ENCODE results near the gene NARS2.
"Not testable (repeated sequence)": the region's sequence is repeated elsewhere in the genome, so short reads cannot be mapped to it uniquely, and the experiment has no call there.

NARS2 gene

DNA sequence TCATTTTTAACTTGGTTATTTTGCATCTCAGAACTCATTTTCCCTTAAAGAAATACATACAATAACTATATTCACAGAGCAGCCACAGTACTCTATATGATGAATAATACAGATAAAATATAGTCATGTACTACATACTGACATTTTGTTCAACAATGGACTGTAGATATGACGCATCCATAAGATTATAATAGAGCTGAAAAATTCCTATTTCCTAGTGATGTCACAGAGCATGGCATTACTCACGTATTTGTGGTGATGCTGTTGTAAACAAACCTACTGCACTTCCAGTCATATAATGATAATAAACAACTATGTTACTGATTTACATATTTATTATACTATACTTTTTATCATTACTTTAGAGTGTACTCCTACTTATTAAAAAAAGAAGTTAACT lies 38.7 kb downstream of the NARS2 start:
- Mint-ChIP-seq H3K36me3 (peaks cover 21% of the 10 kb centered on the region), H3K27me3 (no peaks in the 10 kb centered on the region), H3K4me3 (no peak overlapping the region), H3K4me1 (no peaks in the 10 kb centered on the region), H3K9me3 (no peaks in the 10 kb centered on the region), H3K27ac (no peak overlapping the region)

DNA sequence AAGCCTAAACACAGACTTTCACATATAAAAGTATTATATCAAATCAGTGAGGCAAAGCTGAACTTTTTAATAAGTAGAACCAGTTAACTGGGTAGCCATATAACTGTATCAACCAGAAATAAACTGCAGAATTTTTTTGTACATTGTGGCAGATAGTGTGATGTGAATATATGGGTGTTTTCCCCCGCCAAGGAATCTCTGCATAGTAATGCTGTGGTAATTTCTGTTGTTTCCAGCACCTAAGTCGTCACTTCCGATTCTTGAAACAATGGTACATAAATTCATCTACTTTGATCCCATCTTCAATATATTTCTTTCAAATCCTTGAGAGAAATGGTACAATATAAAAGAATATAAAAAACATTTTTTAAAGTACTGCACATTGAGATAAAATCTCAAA lies 39.6 kb downstream of the NARS2 start:
- Mint-ChIP-seq H3K27me3 (no peaks in the 10 kb centered on the region), H3K4me3 (no peak overlapping the region), H3K9me3 (no peaks in the 10 kb centered on the region), H3K27ac (no peak overlapping the region), H3K4me1 (no peaks in the 10 kb centered on the region), H3K36me3 (peaks cover 19% of the 10 kb centered on the region)

- Mint-ChIP-seq H3K4me1 (no peaks in the 10 kb centered on the region), H3K27ac (peak overlapping the region; percentile 35), H3K4me3 (no peak overlapping the region), H3K9me3 (no peaks in the 10 kb centered on the region), H3K36me3 (peaks cover 13% of the 10 kb centered on the region), H3K27me3 (no peaks in the 10 kb centered on the region)
Observed at GRCh38 chr11:78533399-78533798, 41.3 kb downstream of the NARS2 start.

DNA sequence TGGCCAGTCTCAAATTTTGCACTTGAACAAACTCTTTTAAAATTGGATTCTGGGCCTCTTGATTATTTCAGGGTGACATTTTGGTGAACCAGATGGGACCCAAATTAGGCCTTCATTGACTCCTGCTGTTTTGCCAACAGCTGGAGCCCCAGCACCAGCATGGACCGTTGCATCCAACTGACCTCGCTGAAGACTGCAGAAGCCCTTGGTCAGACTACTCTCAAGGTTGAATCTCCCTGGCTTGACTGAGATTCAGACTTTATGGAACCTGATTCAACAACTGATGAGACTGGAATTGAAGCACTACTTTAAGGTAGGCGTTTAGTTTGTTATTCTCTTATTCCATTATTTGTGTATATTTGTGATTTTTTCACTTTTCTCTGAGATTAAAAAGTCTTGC lies 41.7 kb downstream of the NARS2 start:
- Mint-ChIP-seq H3K4me1 (no peaks in the 10 kb centered on the region), H3K36me3 (peaks cover 10% of the 10 kb centered on the region), H3K9me3 (no peaks in the 10 kb centered on the region), H3K4me3 (no peak overlapping the region), H3K27ac (peak overlapping the region; percentile 35), H3K27me3 (no peaks in the 10 kb centered on the region)

- no peak overlapping the region for H3K4me3 Mint-ChIP-seq
- peaks cover 17% of the 10 kb centered on the region for H3K36me3 Mint-ChIP-seq
- no peaks in the 10 kb centered on the region for H3K4me1 Mint-ChIP-seq
- H3K27ac Mint-ChIP-seq, result no peak overlapping the region
- no peaks in the 10 kb centered on the region for H3K9me3 Mint-ChIP-seq
- H3K27me3 Mint-ChIP-seq, result no peaks in the 10 kb centered on the region
Observed at GRCh38 chr11:78526497-78527146, 48.0 kb downstream of the NARS2 start.

DNA sequence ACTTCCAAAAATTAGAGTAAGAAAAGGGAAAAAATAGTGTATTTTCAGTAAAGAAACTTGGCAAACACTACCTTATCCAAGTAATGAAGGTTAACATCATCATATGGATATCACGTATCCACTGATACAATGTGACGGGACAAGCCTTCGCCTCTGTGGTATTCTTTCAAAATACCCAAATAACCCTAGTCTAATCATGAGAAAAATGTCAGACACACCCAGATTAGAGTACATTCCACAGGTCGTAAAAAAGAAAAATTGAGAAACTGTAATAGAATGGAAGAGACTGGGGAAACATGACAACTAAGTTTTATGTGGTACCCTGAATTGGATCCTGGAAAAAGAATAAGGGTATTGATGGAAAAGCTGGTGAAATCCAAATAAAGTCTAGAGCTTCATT lies 48.9 kb downstream of the NARS2 start:
- H3K36me3 Mint-ChIP-seq, result peaks cover 17% of the 10 kb centered on the region
- no peaks in the 10 kb centered on the region for H3K9me3 Mint-ChIP-seq
- no peak overlapping the region for H3K27ac Mint-ChIP-seq
- no peak overlapping the region for H3K4me3 Mint-ChIP-seq
- H3K27me3 Mint-ChIP-seq, result no peaks in the 10 kb centered on the region
- no peaks in the 10 kb centered on the region for H3K4me1 Mint-ChIP-seq

- Mint-ChIP-seq H3K27me3 (no peaks in the 10 kb centered on the region), H3K36me3 (peaks cover 20% of the 10 kb centered on the region), H3K4me1 (no peaks in the 10 kb centered on the region), H3K27ac (no peak overlapping the region), H3K4me3 (no peak overlapping the region), H3K9me3 (no peaks in the 10 kb centered on the region)
Observed at GRCh38 chr11:78520230-78520629, 54.4 kb downstream of the NARS2 start.

- H3K36me3 Mint-ChIP-seq, result peaks cover 27% of the 10 kb centered on the region
- no peak overlapping the region for H3K4me3 Mint-ChIP-seq
- no peaks in the 10 kb centered on the region for H3K27me3 Mint-ChIP-seq
- H3K9me3 Mint-ChIP-seq, result no peaks in the 10 kb centered on the region
- H3K4me1 Mint-ChIP-seq, result no peaks in the 10 kb centered on the region
- no peak overlapping the region for H3K27ac Mint-ChIP-seq
Observed at GRCh38 chr11:78516281-78516680, 58.4 kb downstream of the NARS2 start.

DNA sequence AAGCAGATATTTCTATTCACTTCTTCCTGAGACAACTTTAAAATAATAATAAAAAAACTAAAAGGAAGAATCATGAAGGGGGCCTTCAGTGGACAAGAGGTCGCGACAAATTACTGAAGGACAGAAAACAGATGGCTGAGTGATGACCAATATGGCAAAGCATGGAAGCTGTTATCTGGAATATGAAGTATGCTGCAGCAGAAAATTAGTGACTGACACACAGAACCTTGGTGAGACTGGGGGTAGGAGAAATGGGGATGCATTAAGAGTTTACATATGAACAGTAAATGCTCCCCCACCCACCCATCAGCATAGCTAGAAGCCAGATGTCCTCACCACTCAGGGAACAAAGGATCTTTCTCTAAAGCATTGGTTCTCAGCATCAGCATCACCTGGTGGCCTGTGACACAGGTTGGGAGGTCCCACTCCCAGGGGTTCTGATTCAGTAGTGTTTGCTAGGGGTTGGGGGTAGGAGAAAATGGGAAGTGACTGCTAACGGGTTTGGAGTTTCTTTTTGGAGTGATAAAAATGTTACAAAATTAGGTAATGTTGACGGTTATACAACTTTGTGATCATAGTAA lies 59.7 kb downstream of the NARS2 start:
- Mint-ChIP-seq H3K27ac (no peak overlapping the region), H3K4me3 (no peak overlapping the region), H3K9me3 (peaks cover 8% of the 10 kb centered on the region), H3K27me3 (no peaks in the 10 kb centered on the region), H3K4me1 (peaks cover 4% of the 10 kb centered on the region), H3K36me3 (peaks cover 33% of the 10 kb centered on the region)

DNA sequence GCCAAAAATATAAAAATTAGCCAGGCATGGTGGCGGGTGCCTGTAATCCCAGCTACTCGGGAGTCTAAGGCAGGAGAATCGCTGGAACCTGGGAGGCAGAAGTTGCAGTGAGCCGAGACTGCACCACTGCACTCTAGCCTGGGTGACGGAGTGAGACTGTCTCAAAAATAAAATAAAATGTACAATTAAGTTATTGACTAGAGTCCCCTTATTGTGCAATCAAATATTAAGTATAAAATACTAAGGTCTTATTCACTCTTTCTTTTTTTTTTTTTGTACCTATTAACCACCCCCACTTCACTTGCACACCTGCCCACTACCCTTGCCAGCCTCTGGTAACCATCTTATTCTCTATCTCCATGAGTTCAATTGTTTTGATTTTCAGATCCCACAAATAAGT lies 61.6 kb downstream of the NARS2 start:
- H3K4me3 Mint-ChIP-seq, H3K27ac Mint-ChIP-seq, H3K4me1 Mint-ChIP-seq, H3K27me3 Mint-ChIP-seq: not testable (repeated sequence)
- peaks cover 33% of the 10 kb centered on the region for H3K36me3 Mint-ChIP-seq
- H3K9me3 Mint-ChIP-seq, result peaks cover 10% of the 10 kb centered on the region

DNA sequence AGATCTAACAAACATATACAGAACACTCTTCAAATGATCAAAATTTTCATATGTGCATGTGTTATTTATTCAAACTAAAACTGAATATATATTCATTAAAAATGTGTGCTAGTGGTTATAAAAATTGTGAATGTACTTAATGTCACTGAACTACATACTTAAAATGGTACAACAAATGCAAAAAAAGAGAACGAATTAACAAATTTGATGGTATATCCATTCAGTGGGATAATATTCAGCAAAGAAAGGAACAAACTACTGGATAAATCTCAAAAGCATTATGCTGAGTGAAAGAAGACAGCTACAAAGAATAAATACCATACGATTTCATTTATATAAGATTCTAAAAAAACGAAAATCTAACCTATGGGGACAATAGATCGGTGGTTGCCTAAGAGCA lies 64.1 kb downstream of the NARS2 start:
- Mint-ChIP-seq H3K9me3 (peaks cover 10% of the 10 kb centered on the region), H3K36me3 (peaks cover 33% of the 10 kb centered on the region), H3K4me3 (no peak overlapping the region), H3K27me3 (no peaks in the 10 kb centered on the region), H3K27ac (no peak overlapping the region), H3K4me1 (peaks cover 17% of the 10 kb centered on the region)

DNA sequence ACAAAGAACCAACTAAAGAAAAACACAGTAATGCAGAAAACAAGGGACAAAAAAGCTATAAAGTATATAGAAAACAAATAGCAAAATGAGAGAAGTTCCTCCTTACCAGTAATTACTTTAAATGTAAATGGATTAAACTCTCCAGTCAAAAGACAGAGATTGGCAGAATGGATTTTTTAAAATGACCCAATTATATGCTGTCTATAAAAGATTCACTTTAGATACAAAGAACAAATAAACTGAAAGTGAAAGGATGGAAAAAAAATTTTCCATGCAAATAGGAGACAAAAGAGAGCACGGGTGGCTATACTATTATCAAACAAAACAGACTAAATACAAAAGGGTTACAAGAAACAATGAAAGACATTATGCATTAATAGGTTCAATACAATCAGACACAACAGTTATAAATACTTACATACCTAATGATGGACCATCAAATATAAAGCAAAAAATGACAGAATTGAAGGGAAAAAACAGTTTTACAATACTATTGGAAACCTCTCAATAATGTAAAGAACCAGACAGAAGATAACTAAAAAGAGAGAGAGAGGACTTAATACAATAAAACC lies 64.6 kb downstream of the NARS2 start:
- Mint-ChIP-seq H3K4me3 (no peak overlapping the region), H3K36me3 (peaks cover 31% of the 10 kb centered on the region), H3K27ac (no peak overlapping the region), H3K27me3 (no peaks in the 10 kb centered on the region), H3K9me3 (peaks cover 10% of the 10 kb centered on the region), H3K4me1 (peaks cover 21% of the 10 kb centered on the region)

DNA sequence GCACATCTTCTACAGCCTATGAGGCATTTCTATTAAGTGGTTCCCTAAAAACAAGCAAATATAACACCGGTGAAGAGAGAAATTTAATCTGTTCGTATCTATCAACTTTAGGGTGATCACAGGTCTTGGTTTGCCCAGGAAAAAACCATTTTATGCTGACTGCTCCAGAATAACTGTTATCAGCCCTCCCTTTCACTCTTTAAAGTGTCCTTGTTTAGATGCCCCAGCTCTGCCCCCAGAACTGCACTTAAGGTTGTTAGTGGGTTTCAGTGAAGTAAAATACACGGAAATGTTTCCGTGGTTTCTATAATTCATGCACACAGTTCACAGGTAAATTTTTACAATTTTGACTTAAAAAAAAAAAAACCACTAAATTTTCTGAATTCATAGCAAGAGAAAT lies 70.0 kb downstream of the NARS2 start:
- Mint-ChIP-seq H3K27me3 (no peaks in the 10 kb centered on the region), H3K36me3 (peaks cover 10% of the 10 kb centered on the region), H3K27ac (no peak overlapping the region), H3K9me3 (no peaks in the 10 kb centered on the region), H3K4me3 (no peak overlapping the region), H3K4me1 (peaks cover 20% of the 10 kb centered on the region)

GRCh38 chr11:78504181-78504580 lies 70.5 kb downstream of the NARS2 start:
- H3K4me3 Mint-ChIP-seq, result no peak overlapping the region

DNA sequence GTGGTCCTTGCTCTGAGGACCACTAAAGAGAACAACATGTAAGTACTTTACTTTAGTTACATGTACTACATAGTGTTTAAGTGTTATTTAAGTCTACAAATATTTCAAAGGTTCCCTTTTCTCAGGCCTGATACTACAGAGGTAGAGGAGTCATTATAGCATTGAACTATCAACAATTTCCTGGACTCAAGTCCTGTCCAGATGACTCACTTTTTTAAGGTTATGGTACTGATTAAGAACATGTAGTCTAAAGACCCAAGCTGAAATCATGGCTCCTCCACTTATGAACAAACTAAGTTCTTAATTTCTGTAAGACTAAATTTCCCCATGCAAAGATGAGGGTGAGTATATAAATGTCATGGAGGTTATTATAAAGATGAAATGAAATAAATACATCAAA lies 74.7 kb downstream of the NARS2 start:
- Mint-ChIP-seq H3K9me3 (no peaks in the 10 kb centered on the region), H3K27me3 (no peaks in the 10 kb centered on the region), H3K4me1 (peaks cover 9% of the 10 kb centered on the region), H3K36me3 (peaks cover 8% of the 10 kb centered on the region), H3K27ac (no peak overlapping the region), H3K4me3 (no peak overlapping the region)

More at GRCh38 chr11:78504181-78504580, 70.5 kb downstream of the NARS2 start:
- H3K4me1 Mint-ChIP-seq, result peaks cover 20% of the 10 kb centered on the region
- peaks cover 10% of the 10 kb centered on the region for H3K36me3 Mint-ChIP-seq
- no peaks in the 10 kb centered on the region for H3K27me3 Mint-ChIP-seq
- H3K27ac Mint-ChIP-seq, result no peak overlapping the region
- H3K9me3 Mint-ChIP-seq, result no peaks in the 10 kb centered on the region

DNA sequence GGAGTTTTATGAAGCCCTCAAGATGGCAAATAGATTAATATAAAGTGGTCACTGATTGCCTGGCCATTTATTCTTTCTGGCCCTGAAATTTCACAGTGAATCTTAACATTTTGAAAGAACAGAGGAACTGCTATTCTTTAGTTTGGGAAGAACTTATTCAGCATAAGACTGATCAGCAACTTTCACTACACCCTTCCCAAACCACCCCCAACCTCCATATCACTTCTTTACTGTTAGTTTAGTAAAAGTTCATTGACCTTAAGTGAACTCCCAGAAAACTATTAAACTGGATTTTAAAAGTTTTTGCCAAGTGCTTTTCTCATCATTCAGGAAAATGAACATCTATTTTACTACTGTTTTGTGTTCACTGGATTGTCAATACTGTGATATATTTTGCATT lies 77.4 kb downstream of the NARS2 start:
- no peaks in the 10 kb centered on the region for H3K9me3 Mint-ChIP-seq
- H3K27me3 Mint-ChIP-seq, result no peaks in the 10 kb centered on the region
- H3K27ac Mint-ChIP-seq, result no peak overlapping the region
- peaks cover 5% of the 10 kb centered on the region for H3K36me3 Mint-ChIP-seq
- H3K4me3 Mint-ChIP-seq, result no peak overlapping the region
- H3K4me1 Mint-ChIP-seq, result peaks cover 3% of the 10 kb centered on the region

All from activated naive CD4-positive, alpha-beta T cell treated with anti-CD3 and anti-CD28 coated beads, Interleukin-2, amount 50 U/mL, for 24 hours (primary cell).